Inflammatory macrophage treated with lipopolysaccharide for 1 hour (primary cell): ENCODE results near the gene FBLN2.

Experiments used
- DNase-seq, 2 donors: peaks; one replicate each; pipeline ENCODE4 v3.0.0-alpha.2; 2020 to 2022

Gene FBLN2

DNA sequence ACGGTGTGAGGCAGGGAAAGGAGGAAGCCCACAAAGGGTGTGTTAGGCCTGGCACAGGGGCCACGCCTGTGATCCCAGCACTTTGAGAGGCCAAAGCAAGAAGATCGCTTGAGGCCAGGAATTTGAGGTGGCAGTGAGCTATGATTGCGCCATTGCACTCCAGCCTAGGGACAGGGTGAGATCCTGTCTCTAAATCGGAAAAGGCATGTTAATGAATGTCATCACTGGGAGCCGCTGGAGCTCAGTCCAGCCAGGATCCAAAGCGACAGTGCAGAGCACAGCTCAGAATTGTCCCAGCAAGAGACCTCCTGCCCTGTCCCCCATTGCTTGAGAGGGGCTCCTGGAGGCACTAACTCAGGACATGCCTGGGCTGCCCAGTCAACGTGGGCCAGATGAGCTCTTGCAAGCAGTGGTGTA is 15.0 kb upstream of the FBLN2 start:
- DNase-seq = no peak

DNA sequence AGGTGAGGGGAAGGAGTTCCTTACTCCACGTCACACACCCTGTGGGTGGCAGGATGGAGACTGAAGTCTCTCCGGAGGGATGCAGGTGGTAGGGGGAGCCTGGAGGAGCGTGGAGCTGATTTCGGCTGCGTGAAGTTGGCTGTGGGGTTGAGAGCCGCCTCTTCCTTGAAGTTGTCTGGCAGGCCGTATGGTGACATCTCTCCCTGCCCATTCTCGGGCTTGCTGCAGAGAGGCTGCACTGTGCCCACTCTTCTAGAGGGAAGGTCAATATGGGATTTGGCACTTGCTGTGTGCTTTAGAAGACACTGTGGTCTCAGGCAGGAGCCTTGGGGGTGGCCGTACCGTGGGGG is 13.4 kb upstream of the FBLN2 start:
- DNase-seq = no peak

DNA sequence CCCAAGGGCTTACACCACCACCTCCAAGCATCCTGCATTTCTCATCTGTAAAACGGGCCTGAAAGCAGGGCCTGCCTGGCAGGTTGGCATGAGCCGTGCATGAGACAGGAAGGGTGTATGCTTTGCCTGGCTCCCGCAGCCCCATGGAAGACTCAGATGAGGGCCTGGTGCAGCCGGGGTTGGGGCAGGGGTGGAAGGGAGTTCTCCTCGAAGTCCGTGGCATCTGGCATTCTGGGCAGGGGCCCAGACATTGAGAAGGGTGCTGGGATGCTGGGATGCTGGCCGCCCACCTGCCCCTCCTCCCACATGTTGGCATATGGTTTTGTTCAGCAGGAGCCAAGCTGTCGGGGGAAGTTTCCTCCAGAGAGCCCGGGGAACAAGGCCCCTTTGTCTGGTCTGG is 13.0 kb upstream of the FBLN2 start:
- DNase-seq = no peak

DNA sequence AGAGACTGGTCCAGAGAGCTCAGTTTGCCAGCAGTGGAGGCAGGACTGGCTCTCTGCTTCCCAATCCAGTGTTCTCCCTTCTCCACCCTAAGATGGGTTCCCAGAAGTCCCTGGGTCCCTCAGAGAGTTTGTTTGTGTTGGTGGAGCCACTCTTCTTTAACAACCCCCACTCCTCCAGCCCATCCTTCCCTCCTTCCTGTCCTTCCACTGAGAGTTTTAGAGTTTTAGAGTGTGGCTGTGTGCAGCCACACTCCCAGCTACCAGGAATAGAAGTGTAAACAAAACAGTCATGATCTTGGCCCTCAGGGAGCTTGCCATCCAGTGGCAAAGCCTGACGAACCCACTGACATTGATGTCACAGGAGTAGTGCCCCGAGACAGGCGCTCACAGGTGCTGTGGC is 12.5 kb upstream of the FBLN2 start:
- no peak for DNase-seq

DNA sequence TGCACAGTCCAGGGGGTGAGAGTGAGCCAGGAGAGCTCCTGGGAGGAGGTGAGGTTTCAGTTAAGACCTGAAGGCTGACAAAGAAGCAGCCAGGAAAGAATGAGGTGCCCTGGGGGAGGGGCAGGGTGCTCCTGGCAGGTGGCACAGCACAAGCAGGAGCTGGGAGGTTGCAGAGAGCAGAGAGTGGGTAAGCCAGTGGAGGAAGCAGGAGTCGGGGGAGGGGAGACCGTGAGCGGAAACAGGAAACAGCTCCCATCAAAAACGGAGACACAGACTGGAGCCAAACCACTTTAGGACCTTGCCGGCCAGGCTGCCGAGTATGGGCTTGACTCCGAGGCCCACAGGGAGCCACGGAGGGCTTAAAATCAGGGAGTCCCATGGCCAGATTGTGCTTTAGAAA is 12.1 kb upstream of the FBLN2 start:
- DNase-seq = no peak

DNA sequence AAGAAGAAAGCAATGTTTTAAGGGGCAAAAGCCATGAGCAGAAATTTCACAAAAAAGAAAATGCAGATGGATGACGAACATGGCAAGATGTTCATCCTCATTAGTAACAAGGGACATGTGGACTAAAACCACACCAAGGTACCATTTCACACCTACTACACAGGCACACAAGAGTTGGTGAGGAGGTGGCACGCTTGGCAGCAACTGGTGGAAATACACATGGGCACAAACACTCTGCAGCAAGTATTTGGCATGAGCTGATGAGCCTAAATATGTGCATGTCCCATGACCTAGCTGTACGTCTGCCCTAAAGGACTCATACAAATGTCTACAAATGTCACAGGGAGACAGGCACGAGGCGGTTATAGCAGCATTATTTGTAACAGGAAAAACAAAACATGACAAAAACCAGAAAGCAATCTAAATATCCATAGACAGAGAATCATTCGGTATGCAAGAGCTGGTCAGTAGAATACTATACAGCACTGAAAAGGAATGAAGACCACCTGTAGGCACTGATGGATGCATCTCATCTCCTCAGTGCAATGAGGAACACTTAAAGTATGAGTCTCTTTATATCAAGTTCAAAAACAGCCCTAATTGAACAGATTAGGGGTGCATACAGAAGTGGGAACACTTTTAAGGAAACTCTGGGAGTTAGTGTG is 11.5 kb upstream of the FBLN2 start:
- DNase-seq = no peak

DNA sequence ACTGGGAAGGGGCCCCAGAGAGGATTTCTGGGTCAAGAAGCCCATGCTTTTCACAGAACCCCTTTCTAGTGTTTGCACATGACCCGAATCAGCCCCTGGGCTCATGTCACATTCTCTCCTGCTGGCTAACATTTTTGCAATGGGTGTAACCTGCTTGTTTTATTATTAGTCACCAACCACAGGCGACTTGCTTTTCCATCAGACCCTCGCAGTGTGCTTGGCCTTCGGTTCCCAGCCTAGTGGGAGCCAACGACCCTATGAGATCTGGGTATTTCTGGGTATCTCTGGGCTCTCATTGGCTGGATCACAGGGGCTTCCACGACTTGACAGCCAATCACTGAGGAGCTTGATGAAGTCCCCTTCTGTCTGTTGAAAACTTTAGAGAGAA is 11.0 kb upstream of the FBLN2 start:
- DNase-seq = no peak

DNA sequence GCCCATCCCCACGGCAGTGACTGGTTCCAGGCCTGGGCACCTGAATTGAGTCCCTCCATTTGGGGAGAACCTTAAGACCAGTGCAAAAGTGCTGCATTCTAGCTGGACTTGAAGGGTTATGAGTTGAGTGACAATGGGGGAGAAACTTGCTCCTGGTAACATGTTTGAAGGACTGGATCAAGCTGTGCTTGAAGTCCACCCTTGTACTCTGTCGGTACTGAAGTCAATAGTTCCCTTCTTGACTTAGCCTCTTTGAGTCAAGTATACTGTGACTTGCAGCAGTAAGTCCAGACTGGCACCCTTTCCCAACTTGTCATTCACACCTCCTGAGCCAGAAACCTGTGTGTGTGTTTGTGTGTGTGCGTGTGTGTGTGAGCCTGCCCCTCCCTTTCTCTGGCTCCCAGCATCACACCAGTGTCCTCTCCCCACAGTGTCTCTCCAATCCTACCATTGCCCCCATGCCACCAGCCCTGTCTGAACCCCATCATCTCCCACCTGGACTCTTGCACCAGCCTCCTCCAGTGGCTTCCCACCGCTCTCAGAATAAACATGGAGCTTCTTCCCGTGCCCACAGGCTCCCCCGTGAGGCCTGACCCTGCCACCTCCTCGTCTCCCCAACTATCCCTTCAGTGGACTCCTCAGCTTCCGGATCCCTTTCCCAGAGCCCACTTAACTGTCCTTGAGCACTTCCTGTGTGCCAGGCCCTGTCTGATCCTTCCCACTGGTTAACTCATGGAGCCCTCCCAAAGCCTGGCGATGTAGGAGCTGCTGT is 10.2 kb upstream of the FBLN2 start:
- DNase-seq = no peak

DNA sequence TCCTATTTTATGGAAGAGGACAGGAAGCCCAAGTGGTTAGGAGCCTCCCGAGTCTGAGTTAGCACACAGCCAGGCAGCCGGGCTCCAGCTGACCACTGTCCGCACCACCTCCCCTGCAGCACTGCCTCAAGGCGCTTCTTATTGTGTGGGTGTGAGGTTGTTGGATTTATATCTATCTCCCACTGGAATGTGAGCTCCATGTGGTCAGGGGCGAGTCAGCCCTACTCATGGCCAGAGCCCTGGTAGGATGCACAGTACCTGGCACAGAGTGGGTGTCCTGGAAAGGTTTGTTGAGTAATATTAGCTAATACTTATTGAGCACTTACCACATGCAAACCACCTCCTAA is 9.7 kb upstream of the FBLN2 start:
- no peak for DNase-seq

DNA sequence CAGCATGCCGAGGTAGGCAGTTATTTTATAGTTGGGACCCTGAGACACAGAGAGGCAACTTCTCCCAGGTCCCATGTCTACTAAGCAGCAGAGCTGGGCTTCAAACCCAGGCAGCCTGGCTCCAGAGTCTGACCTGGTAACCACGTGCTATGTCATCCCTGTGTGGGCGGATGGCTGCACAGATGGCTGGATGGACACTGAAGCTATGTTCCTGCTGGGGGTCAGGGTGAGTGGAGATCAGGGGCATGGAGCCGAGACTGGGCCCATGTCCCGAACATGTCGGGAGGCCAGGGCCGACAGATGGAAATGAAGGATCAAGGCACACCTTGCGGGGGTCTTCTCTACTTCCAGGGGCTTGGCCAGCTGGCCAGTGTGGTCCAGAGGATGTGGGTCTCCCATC is 9.3 kb upstream of the FBLN2 start:
- no peak for DNase-seq

DNA sequence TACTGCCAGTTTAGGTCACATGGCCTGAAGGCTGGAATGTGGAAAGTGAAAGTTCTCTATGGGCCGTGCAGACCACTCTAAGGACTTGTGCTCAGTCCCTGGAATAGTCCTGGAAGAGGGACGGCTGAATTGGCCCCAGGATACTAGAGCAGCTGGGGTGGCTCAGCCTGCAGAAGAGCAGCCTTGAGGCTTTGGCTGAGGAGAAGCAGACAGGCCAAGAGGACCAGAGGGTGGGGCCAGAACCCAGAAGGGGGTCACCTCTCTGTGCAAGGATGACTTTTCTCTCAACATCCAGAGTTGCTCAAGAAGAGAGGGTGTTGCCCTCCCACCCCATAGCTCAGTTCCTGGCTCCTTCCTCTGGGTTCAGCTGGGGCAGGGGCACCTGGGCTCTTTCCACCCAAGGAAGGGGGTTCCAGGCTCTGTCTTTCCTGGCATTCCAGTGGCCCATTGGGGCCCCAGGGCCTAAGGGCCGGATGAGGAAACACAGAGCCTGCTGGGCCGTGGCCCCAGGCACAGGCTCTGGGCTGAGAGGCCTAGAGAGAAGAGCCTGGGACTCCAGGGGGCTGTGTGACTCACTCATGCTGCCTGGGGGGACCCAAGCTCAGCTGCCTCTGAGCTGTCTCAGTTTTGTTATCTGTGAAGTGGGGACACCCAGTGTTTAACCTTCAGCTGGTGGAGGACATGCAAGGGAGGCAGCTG is 8.5 kb upstream of the FBLN2 start:
- no peak for DNase-seq

DNA sequence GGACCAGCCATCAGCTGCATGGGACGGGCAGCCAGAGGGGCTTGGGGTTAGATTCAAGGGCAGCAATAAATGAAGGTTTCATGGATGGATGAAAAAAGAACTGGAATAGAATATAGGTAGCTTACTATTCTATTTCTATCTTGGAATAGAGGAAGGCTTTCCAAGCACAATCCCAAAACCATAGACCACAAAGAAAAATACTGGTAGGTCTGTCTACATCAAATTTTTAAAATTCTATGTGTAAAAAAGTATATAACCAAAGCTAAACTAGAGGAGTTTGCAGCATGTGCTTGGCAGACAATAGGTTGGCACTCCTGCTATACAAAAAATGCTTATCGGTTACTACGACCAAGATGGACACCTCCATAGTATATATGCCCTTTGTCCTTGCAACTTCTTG is 7.2 kb upstream of the FBLN2 start:
- no peak for DNase-seq

DNA sequence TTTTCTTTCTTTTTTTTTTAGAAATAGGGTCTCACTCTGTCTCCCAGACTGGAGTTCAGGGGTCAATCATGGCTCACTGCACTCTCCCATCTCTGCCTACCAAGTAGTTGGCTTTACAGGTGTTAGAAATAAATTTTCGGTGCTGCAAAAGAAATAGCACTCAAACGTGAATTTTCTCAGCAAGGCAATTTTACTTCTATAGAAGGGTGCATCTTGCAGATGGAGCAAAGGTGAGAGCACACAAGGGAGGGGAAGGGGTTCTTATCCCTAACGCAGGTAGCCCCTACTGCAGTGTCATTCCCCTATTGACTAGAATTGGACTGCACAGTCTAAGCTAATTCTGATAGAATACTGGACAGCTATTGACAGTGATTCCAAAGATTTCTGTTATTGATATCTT is 6.8 kb upstream of the FBLN2 start:
- no peak for DNase-seq

DNA sequence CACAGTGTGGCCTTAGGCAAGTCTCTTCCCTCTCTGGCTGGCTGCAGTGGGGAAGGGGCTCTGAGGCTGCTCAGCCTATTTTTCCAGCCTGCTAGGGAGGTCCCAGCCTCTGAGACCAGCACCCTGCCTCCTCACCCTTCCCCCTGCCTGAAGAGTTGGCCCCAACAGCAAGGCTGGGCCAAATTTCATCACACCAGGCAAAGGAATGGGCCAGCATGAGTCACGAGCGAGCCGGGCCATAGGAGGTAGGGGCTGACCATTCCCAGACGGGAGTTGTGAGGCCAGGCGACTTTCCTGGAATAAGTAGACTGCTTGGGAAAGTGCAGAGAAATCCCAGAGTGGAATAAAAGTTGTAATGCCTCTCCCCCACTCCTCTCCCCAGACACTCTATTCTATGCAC is 5.7 kb upstream of the FBLN2 start:
- no peak for DNase-seq

DNA sequence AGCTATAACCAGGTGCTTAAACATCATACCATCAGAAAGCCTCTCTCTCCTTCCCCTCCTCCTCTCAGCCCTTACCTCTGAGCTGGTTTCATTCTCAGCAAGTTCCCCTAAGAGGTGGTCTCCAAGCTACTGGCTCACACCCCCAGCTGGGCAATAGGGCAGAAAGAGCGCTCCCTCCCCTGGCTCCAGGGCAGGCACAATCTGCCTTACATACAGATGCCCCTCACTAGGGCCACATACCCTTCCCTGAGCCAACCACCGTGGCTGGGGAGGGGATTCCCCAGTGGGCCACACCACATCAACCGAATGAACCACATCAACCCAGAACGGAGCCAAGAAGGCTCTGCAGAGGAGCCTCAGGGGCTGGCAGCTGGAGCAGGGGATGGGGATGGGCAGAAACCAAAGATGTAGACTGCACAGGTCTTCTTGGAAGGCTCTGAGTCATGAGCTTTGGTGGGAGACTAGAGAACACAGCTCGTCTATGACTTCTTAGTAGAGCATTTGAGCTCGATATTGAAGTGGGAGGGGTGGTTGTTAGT is 4.6 kb upstream of the FBLN2 start:
- DNase-seq = no peak

DNA sequence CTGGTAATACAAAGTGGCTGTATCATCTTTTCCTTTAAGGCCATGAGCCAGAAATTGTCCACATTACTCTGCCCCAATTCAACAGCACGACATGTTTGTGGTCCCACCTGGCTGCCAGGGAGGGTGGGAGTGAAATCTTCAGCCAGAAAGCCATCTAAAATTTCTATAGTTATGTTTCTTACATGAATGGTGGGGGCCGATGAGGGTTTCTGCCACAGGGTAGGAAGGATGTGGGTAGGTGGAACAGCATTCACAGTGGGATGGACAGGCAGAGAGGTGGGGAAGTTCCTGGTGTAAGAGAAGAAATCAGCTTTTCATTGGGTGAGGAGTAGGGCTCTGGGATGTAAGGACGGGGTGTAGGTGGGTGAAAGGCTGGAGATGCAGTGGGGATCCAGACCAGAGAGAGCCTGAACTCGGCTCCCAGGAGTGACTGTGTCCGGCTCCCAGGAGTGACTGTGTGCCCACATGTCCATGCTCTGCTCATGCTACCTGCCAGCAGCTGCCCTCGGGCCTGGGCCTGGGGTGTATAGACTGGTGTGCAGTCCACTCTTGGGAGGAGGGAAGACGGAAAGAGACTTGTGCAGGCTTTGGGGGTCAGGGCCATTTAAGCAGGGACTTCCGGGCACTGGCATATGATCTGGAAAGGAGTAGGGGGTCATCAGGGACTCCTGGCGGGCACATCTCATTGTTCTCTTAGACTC is 3.8 kb upstream of the FBLN2 start:
- DNase-seq = no peak

DNA sequence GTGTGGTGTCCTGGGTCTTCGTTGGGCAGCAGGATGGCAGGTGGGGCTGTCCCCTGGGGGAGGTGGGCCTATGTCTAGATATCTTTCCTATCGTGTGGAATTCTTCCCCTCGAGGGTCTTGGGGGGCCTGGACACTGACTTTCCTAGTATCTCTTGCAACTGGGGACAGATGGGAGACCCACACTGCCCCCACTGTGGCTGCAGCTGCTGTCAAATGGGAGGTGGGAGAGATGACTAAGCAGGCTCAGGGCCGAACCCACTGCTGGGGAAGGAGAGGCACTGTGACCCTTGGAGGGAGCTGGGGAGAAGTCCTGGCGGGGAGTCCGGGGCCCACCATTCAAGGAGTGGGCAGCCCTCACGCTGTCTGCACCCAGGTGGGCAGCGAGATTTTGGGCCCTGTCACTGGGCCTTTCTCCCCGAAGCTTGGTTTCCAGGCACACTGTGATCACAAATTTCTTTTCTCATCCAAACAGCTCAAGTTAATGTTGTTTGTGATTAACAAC is 2.9 kb upstream of the FBLN2 start:
- DNase-seq = no peak

DNA sequence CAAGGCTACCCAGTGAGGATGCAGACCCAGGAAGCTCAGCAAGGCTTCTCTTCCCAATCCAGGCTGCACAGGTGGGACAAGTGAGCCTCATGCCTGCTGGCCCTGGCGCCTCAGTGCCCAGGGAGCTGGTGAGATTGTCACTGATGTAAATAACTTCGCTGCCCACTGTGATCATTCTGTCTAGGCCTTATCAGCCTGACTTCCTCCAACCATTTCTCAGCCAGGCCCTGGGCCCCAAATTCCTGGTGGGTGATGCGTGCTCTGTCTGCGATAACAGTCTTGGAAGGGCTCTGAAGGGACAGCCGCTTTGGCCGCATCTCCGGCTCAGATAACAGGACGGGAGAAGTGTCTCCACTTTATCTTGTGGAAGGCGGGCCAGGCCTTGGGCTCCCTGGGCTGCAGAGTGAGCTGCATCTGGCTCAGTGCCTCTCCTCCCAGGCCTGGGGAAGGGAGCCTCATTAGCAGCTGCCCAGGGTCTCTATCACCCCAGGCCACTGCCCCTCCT is 2.2 kb upstream of the FBLN2 start:
- no peak for DNase-seq

DNA sequence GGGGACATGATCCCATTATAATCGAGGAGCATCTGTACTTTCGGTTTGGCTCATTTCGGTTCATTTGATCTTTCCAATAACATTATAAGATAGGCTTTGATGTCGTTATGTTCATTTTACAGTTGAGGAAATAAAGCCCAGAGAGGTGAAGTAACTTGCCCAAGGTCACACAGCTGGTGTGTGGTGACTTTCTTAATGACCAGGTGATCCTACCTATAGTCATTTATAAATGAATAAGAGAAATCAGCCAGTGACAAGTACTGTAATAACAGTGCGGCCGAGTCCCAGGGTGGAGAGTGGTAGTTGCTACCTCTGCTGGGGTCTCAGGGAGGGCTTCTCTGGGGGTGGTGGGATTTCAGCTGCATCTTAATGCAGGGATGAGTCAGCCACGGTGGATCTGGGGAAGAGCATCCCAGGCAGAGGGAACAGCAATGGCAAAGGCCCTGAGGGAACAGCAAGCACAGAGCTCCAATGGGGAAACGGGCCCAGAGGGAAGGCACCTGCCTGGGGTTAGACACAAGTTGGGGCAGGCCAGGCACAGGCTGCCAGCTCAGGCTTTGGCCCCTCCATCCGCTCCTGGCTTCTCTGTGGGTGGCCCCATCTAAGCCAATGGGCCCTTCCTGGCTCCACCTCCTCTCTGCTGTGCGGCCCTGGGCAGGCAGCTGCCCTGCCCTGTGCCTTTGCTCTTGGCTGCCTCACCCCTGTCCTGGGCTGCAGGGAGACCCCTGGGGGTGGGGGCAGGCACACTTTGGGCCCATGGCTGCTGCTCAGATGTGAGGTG is 1.1 kb upstream of the FBLN2 start:
- no peak for DNase-seq

DNA sequence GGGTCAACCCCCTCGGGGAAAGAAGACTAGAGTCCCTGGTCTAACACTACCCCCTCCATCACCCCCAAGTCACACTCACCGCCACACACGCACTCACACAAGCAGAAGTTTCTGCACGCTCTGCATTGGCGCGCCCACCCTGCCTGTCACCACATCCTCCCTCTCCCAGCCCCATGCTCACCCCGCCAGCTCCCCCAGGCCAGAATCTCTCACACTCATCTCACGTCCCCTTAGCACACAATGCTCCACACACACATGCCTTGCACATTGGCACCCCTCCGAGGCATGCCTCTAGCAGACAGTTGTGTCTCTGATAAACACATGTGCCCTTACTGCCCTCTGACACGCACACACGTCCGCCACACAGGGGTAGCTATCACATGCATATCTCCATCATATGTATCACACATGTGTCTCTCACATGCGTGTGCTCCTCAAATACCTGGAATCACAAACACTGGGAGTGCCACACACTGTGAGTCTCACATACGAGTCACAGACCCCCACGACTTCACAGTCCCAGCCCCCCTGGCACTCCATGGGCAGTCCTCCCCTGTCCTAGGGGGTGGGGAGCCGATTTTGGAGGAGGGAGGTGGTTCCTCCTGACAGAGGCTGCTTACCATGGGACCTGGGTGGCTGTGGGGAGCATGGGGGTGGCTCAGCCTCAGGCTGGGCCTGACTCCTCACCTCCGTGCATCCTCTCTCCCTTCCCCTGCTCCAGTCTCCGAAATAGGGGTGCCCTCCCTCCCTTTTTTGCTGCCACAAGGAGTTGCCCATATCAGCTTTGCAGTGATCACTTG is 898 bp downstream of the FBLN2 start:
- DNase-seq = no peak

DNA sequence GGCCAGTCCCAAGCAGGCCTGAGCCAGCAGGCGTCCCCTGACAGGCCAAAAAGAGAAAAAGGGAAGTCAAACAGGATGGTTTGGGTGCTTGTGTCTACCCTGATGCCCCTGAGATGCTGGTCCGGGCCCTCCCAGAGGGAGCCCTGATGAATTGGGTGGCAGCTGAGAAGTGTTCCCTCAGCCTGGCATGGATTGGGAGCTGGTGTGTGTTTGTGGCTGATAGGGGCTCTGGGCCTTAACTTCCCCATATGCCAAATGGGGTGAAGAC is 1.4 kb downstream of the FBLN2 start:
- DNase-seq = no peak
